Trophoblast cell (in vitro differentiated cells and primary cell): ENCODE results near the gene PDE1A.

Experiments
- DNase-seq, 2 donors: peaks; one replicate each; pipeline ENCODE4 v3.0.0-alpha.2; 2016
- H2AFZ ChIP-seq: 2 replicates; pipeline ENCODE4 v1.6.1; 2013; ENCODE audit warnings: low read length, moderate library complexity, mild to moderate bottlenecking; ENCODE audit not compliant: insufficient read depth, poor library complexity
- H2AK5ac ChIP-seq: 2 replicates; pipeline ENCODE4 v1.6.1; 2013; ENCODE audit warnings: mild to moderate bottlenecking, low read length
- H2BK120ac ChIP-seq: 2 replicates; pipeline ENCODE4 v1.6.1; 2013; ENCODE audit warnings: low read length, mild to moderate bottlenecking, moderate library complexity; ENCODE audit not compliant: insufficient read depth, poor library complexity
- H2BK12ac ChIP-seq: 2 replicates; pipeline ENCODE4 v1.6.1; 2013; ENCODE audit warnings: mild to moderate bottlenecking, low read length, moderate library complexity
- H2BK5ac ChIP-seq: 2 replicates; pipeline ENCODE4 v1.6.1; 2013; ENCODE audit warnings: low read length, low read depth, moderate library complexity, mild to moderate bottlenecking; ENCODE audit not compliant: poor library complexity
- H3K14ac ChIP-seq: 2 replicates; pipeline ENCODE4 v1.6.1; 2013; ENCODE audit warnings: mild to moderate bottlenecking, low read length
- H3K18ac ChIP-seq: 2 replicates; pipeline ENCODE4 v1.6.1; 2013; ENCODE audit warnings: mild to moderate bottlenecking, low read length
- H3K23ac ChIP-seq: 2 replicates; pipeline ENCODE4 v1.6.1; 2013; ENCODE audit warnings: low read length
- H3K27ac ChIP-seq: 2 replicates; pipeline ENCODE4 v1.5.1; 2013; ENCODE audit warnings: low read depth, mild to moderate bottlenecking, inconsistent platforms, low read length, moderate library complexity
- H3K27me3 ChIP-seq: 2 replicates; pipeline ENCODE4 v1.6.1; 2013; ENCODE audit warnings: inconsistent platforms, mild to moderate bottlenecking, low read length, moderate library complexity; ENCODE audit not compliant: insufficient read depth
- H3K36me3 ChIP-seq, 2 experiments: 1 replicate in 1 of 2; 2 replicates in 1 of 2; pipeline ENCODE4 v1.6.1; 2013; ENCODE audit warnings: low read length in 2 of 2, mild to moderate bottlenecking in 2 of 2, moderate library complexity in 1 of 2; ENCODE audit not compliant: insufficient read depth in 2 of 2, control insufficient read depth in 1 of 2
- H3K4ac ChIP-seq: 2 replicates; pipeline ENCODE4 v1.6.1; 2013; ENCODE audit warnings: low read depth, mild to moderate bottlenecking, low read length, moderate library complexity
- H3K4me1 ChIP-seq, 2 experiments: 1 replicate in 1 of 2; 2 replicates in 1 of 2; pipeline ENCODE4 v1.6.1; 2013; ENCODE audit warnings: low read length in 2 of 2, mild to moderate bottlenecking in 2 of 2, moderate library complexity in 1 of 2; ENCODE audit not compliant: insufficient read depth in 2 of 2, control insufficient read depth in 1 of 2
- H3K4me2 ChIP-seq: 2 replicates; pipeline ENCODE4 v1.6.1; 2013; ENCODE audit warnings: inconsistent platforms, mild to moderate bottlenecking, low read length, moderate library complexity
- H3K4me3 ChIP-seq: 2 replicates; pipeline ENCODE4 v1.5.1; 2013; ENCODE audit warnings: mild to moderate bottlenecking, low read depth, low read length, inconsistent platforms
- H3K79me1 ChIP-seq: one replicate; pipeline ENCODE4 v1.6.1; 2013; ENCODE audit warnings: low read length
- H3K79me2 ChIP-seq: 2 replicates; pipeline ENCODE4 v1.6.1; 2013; ENCODE audit warnings: low read length, mild to moderate bottlenecking; ENCODE audit not compliant: control insufficient read depth, insufficient read depth, poor library complexity
- H3K9ac ChIP-seq: 2 replicates; pipeline ENCODE4 v1.6.1; 2013; ENCODE audit warnings: mild to moderate bottlenecking, low read length
- H3K9me3 ChIP-seq: 2 replicates; pipeline ENCODE4 v1.6.1; 2013; ENCODE audit warnings: low read depth, mild to moderate bottlenecking, control low read depth, inconsistent platforms, low read length; ENCODE audit not compliant: insufficient read depth
- H4K12ac ChIP-seq: 2 replicates; pipeline ENCODE4 v1.6.1; 2013; ENCODE audit warnings: low read depth, mild to moderate bottlenecking, low read length, moderate library complexity
- H4K8ac ChIP-seq: 2 replicates; pipeline ENCODE4 v1.6.1; 2013; ENCODE audit warnings: low read depth, mild to moderate bottlenecking, low read length, moderate library complexity
- H4K91ac ChIP-seq: one replicate; pipeline ENCODE4 v1.6.1; 2013; ENCODE audit warnings: low read depth, mild to moderate bottlenecking, low read length, moderate library complexity
- WGBS: extraction: QIAGEN DNeasy Blood & Tissue Kit; methylation state at CpG from one replicate; pipeline ENCODE4 v1.1.7; 2013; ENCODE audit warnings: missing lambda C conversion rate; ENCODE audit not compliant: insufficient read length, insufficient coverage; ENCODE audit errors: extremely low coverage; 5-methylcytosine and 5-hydroxymethylcytosine counted together

Gene PDE1A

DNA sequence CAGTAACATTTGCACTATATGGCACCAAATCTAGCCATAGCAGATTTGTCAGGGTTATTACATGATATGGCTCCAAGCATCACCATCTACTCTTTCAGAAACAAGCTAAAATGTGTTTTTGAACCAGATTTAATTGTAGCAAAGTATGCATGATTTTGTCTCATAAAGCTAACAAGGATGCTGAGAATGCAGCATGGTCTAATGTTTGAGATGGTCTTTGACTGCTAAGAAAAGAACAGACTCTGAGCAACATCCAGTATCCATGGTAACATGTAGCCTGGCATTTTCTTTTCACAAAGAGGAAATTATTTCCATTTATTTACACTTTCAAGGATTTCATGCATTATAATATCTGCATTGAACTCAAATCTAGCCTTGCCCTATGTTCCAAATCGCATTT, 206.5 kb downstream of the PDE1A start:
- Histone ChIP-seq H3K36me3 (no peaks in the 10 kb centered on the region), H3K18ac (no peak overlapping the region), H2BK120ac (no peak overlapping the region), H2BK5ac (no peak overlapping the region), H3K23ac (no peak overlapping the region), H2AFZ (no peak overlapping the region), H3K4me3 (no peak overlapping the region), H3K9me3 (no peaks in the 10 kb centered on the region), H3K4me1 (no peaks in the 10 kb centered on the region), H2AK5ac (no peak overlapping the region), H3K27ac (no peak overlapping the region), H3K14ac (no peak overlapping the region), H4K91ac (no peak overlapping the region), H4K12ac (no peak overlapping the region), H2BK12ac (no peak overlapping the region), H3K79me2 (no peaks in the 10 kb centered on the region), H3K27me3 (no peaks in the 10 kb centered on the region), H3K9ac (no peak overlapping the region), H4K8ac (no peak overlapping the region), H3K79me1 (no peaks in the 10 kb centered on the region), H3K4ac (no peak overlapping the region), H3K4me2 (no peak overlapping the region)
- no CpG with 5 or more reads among the region's 1 CpG for WGBS
- no peak for DNase-seq

DNA sequence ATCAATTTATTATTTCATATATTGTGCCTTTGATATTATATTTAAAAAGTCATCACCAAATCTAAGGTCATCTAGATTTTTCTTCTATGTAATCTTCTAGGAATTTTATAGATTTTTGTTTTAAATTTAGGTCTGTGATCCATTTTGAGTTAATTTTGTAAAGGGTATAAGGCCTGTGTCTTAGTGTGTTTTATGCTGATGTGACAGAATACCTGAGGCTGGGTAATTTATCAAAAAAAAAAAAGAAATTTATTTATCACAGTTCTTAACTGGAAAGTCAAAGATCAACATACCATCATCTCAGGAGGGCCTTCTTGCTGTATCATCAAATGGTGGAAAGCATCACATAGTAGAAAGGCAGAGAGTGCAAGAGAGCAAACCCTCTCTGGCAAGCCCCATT, 216.2 kb downstream of the PDE1A start:
- H3K18ac ChIP-seq, result no peak overlapping the region
- no peak overlapping the region for H2AK5ac ChIP-seq
- H2BK12ac ChIP-seq, result no peak overlapping the region
- no peak overlapping the region for H3K4me3 ChIP-seq
- H3K27ac ChIP-seq, result no peak overlapping the region
- H3K4me2 ChIP-seq, result no peak overlapping the region
- no peak overlapping the region for H2BK5ac ChIP-seq
- H3K9ac ChIP-seq, result no peak overlapping the region
- no peak overlapping the region for H3K23ac ChIP-seq
- H4K91ac ChIP-seq, result no peak overlapping the region
- H3K79me1 ChIP-seq, result no peaks in the 10 kb centered on the region
- no peaks in the 10 kb centered on the region for H3K9me3 ChIP-seq
- no peaks in the 10 kb centered on the region for H3K36me3 ChIP-seq
- H4K12ac ChIP-seq, result no peak overlapping the region
- no peak overlapping the region for H2AFZ ChIP-seq
- no peak overlapping the region for H3K4ac ChIP-seq
- H2BK120ac ChIP-seq, result no peak overlapping the region
- H3K27me3 ChIP-seq, result no peaks in the 10 kb centered on the region
- no peaks in the 10 kb centered on the region for H3K4me1 ChIP-seq
- H3K79me2 ChIP-seq, result no peaks in the 10 kb centered on the region
- H4K8ac ChIP-seq, result no peak overlapping the region
- no peak overlapping the region for H3K14ac ChIP-seq
- no peak for DNase-seq

DNA sequence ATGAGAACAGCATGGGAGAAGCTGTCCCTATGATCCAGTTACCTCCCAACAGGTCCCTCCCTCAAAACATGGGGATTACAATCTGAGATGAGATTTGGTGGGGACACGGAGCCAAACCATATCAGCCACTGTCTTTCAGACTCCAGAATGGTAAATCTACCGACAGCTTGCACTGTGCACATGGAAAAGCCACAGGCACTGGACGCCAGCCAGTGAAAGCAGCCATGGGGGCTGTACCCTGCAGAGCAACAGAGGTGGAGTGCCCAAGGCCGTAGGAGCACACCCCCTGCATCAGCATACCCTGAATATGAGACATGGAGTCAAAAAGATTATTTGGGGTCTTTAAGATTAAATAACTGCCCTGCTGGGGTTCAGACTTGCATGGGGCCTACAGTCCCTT, 218.4 kb downstream of the PDE1A start:
- H3K14ac ChIP-seq, result no peak overlapping the region
- no peak overlapping the region for H2AK5ac ChIP-seq
- no peaks in the 10 kb centered on the region for H3K36me3 ChIP-seq
- no peak overlapping the region for H3K23ac ChIP-seq
- H4K91ac ChIP-seq, result no peak overlapping the region
- no CpG with 5 or more reads among the region's 4 CpGs for WGBS
- H3K4ac ChIP-seq, result no peak overlapping the region
- no peak overlapping the region for H3K9ac ChIP-seq
- H2BK120ac ChIP-seq, result no peak overlapping the region
- no peak for DNase-seq
- no peak overlapping the region for H2BK12ac ChIP-seq
- H4K8ac ChIP-seq, result no peak overlapping the region
- no peak overlapping the region for H3K18ac ChIP-seq
- H3K27me3 ChIP-seq, result no peaks in the 10 kb centered on the region
- H3K4me2 ChIP-seq, result no peak overlapping the region
- no peaks in the 10 kb centered on the region for H3K9me3 ChIP-seq
- no peak overlapping the region for H3K27ac ChIP-seq
- no peak overlapping the region for H2AFZ ChIP-seq
- H3K79me1 ChIP-seq, result no peaks in the 10 kb centered on the region
- no peak overlapping the region for H2BK5ac ChIP-seq
- H4K12ac ChIP-seq, result no peak overlapping the region
- H3K4me1 ChIP-seq, result no peaks in the 10 kb centered on the region
- no peaks in the 10 kb centered on the region for H3K79me2 ChIP-seq
- no peak overlapping the region for H3K4me3 ChIP-seq

DNA sequence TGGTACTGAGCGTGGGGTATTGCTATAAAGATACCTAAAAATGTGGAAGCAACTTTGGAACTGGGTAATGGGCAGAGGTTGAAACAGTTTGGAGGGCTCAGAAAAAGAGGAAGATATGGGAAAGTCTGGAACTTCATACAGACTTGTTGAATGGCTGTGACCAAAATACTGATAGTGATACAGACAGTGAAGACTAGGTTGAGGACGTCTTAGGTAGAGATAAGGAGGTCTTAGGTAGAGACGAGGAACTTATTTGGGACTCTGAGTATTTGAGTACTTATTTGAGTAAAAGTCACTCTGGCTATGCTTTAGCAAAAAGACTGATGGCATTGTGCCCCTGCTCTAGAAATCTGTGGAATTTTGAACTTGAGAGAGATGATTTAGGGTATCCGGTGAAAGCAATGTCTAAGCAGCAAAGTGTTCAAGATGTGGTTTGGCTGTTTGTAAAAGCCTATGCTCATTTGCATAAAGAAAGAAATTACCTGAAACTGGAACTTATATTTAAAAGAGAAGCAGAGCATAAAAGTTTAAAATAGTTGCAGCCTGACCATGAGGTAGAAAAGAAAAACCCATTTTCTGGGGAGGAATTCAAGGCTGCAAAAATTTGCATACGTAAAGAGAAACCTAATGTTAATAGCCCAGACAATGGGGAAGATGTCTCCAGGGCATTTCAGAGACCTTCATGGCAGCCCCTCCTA, 219.6 kb downstream of the PDE1A start:
- no peak overlapping the region for H2AFZ ChIP-seq
- H3K18ac ChIP-seq, result no peak overlapping the region
- H3K9me3 ChIP-seq, result no peaks in the 10 kb centered on the region
- H4K8ac ChIP-seq, result no peak overlapping the region
- H3K14ac ChIP-seq, result no peak overlapping the region
- no peak overlapping the region for H2BK5ac ChIP-seq
- no peak overlapping the region for H2BK12ac ChIP-seq
- H3K27ac ChIP-seq, result no peak overlapping the region
- no peak overlapping the region for H3K4me3 ChIP-seq
- no peak for DNase-seq
- H3K4me1 ChIP-seq, result no peaks in the 10 kb centered on the region
- no peak overlapping the region for H3K4me2 ChIP-seq
- no peak overlapping the region for H3K9ac ChIP-seq
- no peaks in the 10 kb centered on the region for H3K79me1 ChIP-seq
- no peaks in the 10 kb centered on the region for H3K79me2 ChIP-seq
- H4K12ac ChIP-seq, result no peak overlapping the region
- no peaks in the 10 kb centered on the region for H3K36me3 ChIP-seq
- no peak overlapping the region for H3K4ac ChIP-seq
- no peak overlapping the region for H2AK5ac ChIP-seq
- H4K91ac ChIP-seq, result no peak overlapping the region
- no peaks in the 10 kb centered on the region for H3K27me3 ChIP-seq
- H3K23ac ChIP-seq, result no peak overlapping the region
- no CpG with 5 or more reads among the region's 5 CpGs for WGBS
- H2BK120ac ChIP-seq, result no peak overlapping the region
